Mucosa of descending colon (tissue), 3 donors: ENCODE data around the gene ST7L. TPM values are rescaled to one million over a fixed set of nuclear protein-coding genes. Genes with fewer than 3 reads are reported as not detected.
A peak's percentile ranks its signal among the peaks of the same experiment; 100 is the strongest.

ENCODE experiments used
- ATAC-seq: fragments of 200-7000 bp; cut with Tn5 transposase; one replicate; pipeline ENCODE4 v1.9.1; 2020; ENCODE audit warnings: mild to moderate bottlenecking, moderate library complexity
- DNase-seq, 3 donors: peaks; one replicate each; pipeline ENCODE4 v3.0.0-alpha.2; 2020
- H3K36me3 ChIP-seq: fragments of 200-600 bp; one replicate; pipeline ENCODE4 v1.8.0; 2021; ENCODE audit warnings: low read depth, mild to moderate bottlenecking
- H3K4me1 ChIP-seq: fragments of 200-600 bp; one replicate; pipeline ENCODE4 v1.8.0; 2021; ENCODE audit warnings: low read depth, mild to moderate bottlenecking
- H3K4me3 ChIP-seq: fragments of 200-600 bp; one replicate; pipeline ENCODE4 v1.8.0; 2021; ENCODE audit warnings: mild to moderate bottlenecking
- H3K9me3 ChIP-seq: fragments of 200-600 bp; one replicate; pipeline ENCODE4 v1.8.0; 2021; ENCODE audit warnings: mild to moderate bottlenecking
- CTCF ChIP-seq: fragments of 200-600 bp; IDR thresholded peaks from one replicate; pipeline ENCODE4 v1.8.0; 2022; ENCODE audit warnings: antibody characterized with exemption, mild to moderate bottlenecking
- intact Hi-C, 2 donors: fragments of 100-400 bp; cut with DNase I in 1 of 2; cut with micrococcal nuclease in 1 of 2; formaldehyde crosslinking; loops; one replicate each; pipeline versions ENCODE4 v1.11.0 to v1.11.1; 2022; cut with DNase I, micrococcal nuclease
- total RNA-seq, 3 donors: library from RNA; stranded (reverse); fragmentation: NEBNext Ultra II Directional in 2 of 3; extraction: Animal tissue kit (Norgen Biotek cat#: 25700) in 2 of 3; gene quantifications; one replicate each; pipeline versions ENCODE4 v1.2.1 to v1.2.4, GENCODE V29; 2021 to 2023
- donor health status: DM: no; HTN: no; CAD: no; lungs with moderate emphysema.
- donor health status: DM: no; HTN: no; CAD: no.
- donor health status: DM: no; HTN: yes; CAD: no.

Gene ST7L
- total RNA-seq, 3 donors from 2014 or later = 15.9 to 21.2 (median 21.1) TPM

GRCh38 chr1:112537456-112537855 is 81.5 kb downstream of the ST7L start:
- no peaks in the 10 kb centered on the region for H3K9me3 ChIP-seq
- peaks cover 4% of the 10 kb centered on the region for H3K4me1 ChIP-seq
- H3K36me3 ChIP-seq = no peaks in the 10 kb centered on the region
- ATAC-seq (no peak), DNase-seq (no peak)
- intact Hi-C loops = no loop called here
- H3K4me3 ChIP-seq = no peak overlapping the region
- no peak for TF ChIP-seq CTCF

DNA sequence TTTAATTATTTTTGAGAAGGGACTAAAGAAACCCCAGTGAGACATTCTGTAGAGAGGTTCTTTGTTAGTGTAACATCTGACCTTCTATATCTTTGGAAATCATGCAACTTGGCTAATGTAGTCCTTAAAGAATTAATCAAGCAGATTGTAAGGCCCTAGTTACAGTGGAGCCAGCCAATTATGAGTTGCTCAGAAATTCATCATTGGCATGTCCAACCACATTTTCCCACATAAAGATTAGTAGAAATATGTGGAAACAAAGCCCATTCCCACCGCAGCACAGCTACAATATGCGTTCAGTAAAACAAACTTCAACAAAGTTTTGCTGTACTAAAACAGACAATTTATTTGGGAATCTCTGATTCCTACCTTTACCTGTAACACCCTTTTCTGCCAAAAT is 82.4 kb downstream of the ST7L start:
- H3K4me1 ChIP-seq = peaks cover 5% of the 10 kb centered on the region
- H3K4me3 ChIP-seq = no peak overlapping the region
- no peaks in the 10 kb centered on the region for H3K9me3 ChIP-seq
- no peaks in the 10 kb centered on the region for H3K36me3 ChIP-seq
- TF ChIP-seq CTCF = no peak
- ATAC-seq (no peak), DNase-seq (no peak)
- intact Hi-C loops = no loop called here

GRCh38 chr1:112533029-112533428 is 85.9 kb downstream of the ST7L start:
- H3K4me1 ChIP-seq = peaks cover 5% of the 10 kb centered on the region
- no peaks in the 10 kb centered on the region for H3K9me3 ChIP-seq
- TF ChIP-seq CTCF = no peak
- no peak overlapping the region for H3K4me3 ChIP-seq
- intact Hi-C loops = no loop called here
- no peak for DNase-seq
- no peak for ATAC-seq
- no peaks in the 10 kb centered on the region for H3K36me3 ChIP-seq

DNA sequence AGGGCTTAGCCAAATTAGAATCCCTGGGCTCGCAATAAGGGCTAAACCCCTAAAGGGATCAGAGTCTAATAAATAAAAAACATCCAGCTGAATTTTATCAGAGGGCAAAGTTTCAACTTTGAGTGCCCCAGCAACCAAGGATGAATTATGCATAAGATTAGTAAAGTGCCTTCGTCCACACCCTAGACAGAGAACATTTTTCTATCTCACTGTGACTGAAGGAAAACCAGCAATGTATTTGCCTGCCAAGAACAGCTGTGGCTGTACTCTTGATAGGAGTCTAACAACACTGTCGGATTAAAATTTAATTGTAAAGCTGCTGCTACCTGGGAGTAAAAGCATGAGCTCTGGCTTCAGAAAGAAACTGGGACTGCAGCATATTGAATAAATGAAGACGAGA is 86.9 kb downstream of the ST7L start:
- no peak for TF ChIP-seq CTCF
- peaks cover 5% of the 10 kb centered on the region for H3K4me1 ChIP-seq
- intact Hi-C loops = no loop called here
- DNase-seq (no peak), ATAC-seq (peak; percentile 90)
- H3K36me3 ChIP-seq = no peaks in the 10 kb centered on the region
- H3K9me3 ChIP-seq = no peaks in the 10 kb centered on the region
- H3K4me3 ChIP-seq = no peak overlapping the region

- H3K4me1 ChIP-seq = peaks cover 5% of the 10 kb centered on the region
- intact Hi-C loops = no loop called here
- ATAC-seq (no peak), DNase-seq (no peak)
- TF ChIP-seq CTCF = no peak
- no peak overlapping the region for H3K4me3 ChIP-seq
- H3K9me3 ChIP-seq = no peaks in the 10 kb centered on the region
- H3K36me3 ChIP-seq = no peaks in the 10 kb centered on the region
Measured at GRCh38 chr1:112530832-112531231, 88.1 kb downstream of the ST7L start.

DNA sequence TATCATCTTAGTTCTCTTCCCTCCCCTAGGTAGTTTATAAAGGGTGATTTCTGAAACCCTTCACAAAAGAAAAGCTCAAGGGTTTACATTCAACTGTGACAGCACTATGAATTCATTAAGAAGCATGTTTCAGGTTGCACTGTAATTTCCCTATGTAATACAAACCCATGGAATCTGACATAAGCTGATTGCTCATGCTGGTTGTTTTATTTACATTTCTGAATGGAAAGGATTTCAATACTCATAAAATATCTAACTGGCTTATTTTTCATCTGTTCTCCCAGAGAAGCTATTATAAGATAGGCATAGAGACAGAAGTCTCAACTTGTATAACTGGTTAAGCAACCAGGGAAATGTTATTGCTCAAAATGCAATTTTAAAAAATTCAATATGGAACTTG is 89.6 kb downstream of the ST7L start:
- Histone ChIP-seq H3K9me3 (no peaks in the 10 kb centered on the region), H3K36me3 (no peaks in the 10 kb centered on the region), H3K4me1 (peaks cover 5% of the 10 kb centered on the region), H3K4me3 (no peak overlapping the region)
- no peak for ATAC-seq
- no peak for TF ChIP-seq CTCF
- intact Hi-C loops = no loop called here
- DNase-seq = no peak
